Gastroesophageal sphincter (tissue), 4 donors: ENCODE data around the gene NEK10. TPM values are rescaled to one million over a fixed set of nuclear protein-coding genes. Genes with fewer than 3 reads are reported as not detected.

Experiments used
- ATAC-seq: fragments of 150-250 bp; one replicate; pipeline ENCODE4 v1.9.1; 2016; ENCODE audit warnings: mild to moderate bottlenecking, moderate library complexity
- H3K27ac ChIP-seq, 4 donors: fragments of 200-600 bp; sonication (generic) in 3 of 4; 1 replicate in 3 of 4; 2 replicates in 1 of 4; pipeline ENCODE4 v1.5.1; 2016 to 2019
- H3K27me3 ChIP-seq: fragments of 200-600 bp; sonication (generic); one replicate; pipeline ENCODE4 v1.5.1; 2019
- H3K36me3 ChIP-seq, 2 donors: fragments of 200-600 bp; sonication (generic); one replicate each; pipeline ENCODE4 v1.5.1; 2019; ENCODE audit warnings: control low read depth in 1 of 2
- H3K4me1 ChIP-seq, 3 donors: fragments of 200-600 bp; sonication (generic); 1 replicate in 2 of 3; 2 replicates in 1 of 3; pipeline ENCODE4 v1.5.1; 2016 to 2019; ENCODE audit warnings: control low read depth in 2 of 3
- H3K4me3 ChIP-seq, 2 donors: fragments of 200-600 bp; sonication (generic); one replicate each; pipeline ENCODE4 v1.5.1; 2019; ENCODE audit warnings: mild to moderate bottlenecking in 1 of 2, moderate library complexity in 1 of 2
- H3K9me3 ChIP-seq, 3 donors: fragments of 200-600 bp; sonication (generic); one replicate each; pipeline ENCODE4 v1.5.1; 2017 to 2019; ENCODE audit warnings: control low read depth in 2 of 3
- EP300 ChIP-seq: sonication (generic); formaldehyde crosslinking; IDR thresholded peaks from one replicate; pipeline ENCODE4 v1.6.1; 2017; ENCODE audit warnings: antibody characterized with exemption, mild to moderate bottlenecking
- POLR2A ChIP-seq, 2 donors: fragments of 450-650 bp; IDR thresholded peaks; one replicate each; pipeline ENCODE4 v1.6.1; 2017; ENCODE audit warnings: antibody characterized with exemption in 2 of 2, mild to moderate bottlenecking in 2 of 2, moderate library complexity in 1 of 2
- POLR2AphosphoS5 ChIP-seq: sonication (generic); formaldehyde crosslinking; IDR thresholded peaks from one replicate; pipeline ENCODE4 v1.6.1; 2017; ENCODE audit warnings: antibody characterized with exemption
- WGBS, 2 donors: methylation state at CpG; one replicate each; pipeline ENCODE4 v1.1.5; 2018; ENCODE audit warnings: low coverage in 1 of 2; 5-methylcytosine and 5-hydroxymethylcytosine counted together
- total RNA-seq, 4 donors: library from RNA; depleted of rRNA; stranded (reverse); fragments of >200 nt; gene quantifications; one replicate each; pipeline ENCODE4 v1.1.0, GENCODE V29; 2016
- TF ChIP-seq, protein P1 (sequence below), 4 experiments: fragments of 200-600 bp in 2 of 4; fragments of 450-650 bp in 2 of 4; sonication (generic) in 1 of 4; IDR thresholded peaks; one replicate each; pipeline ENCODE4 v1.5.1; 2017 to 2019; ENCODE audit warnings: antibody characterized with exemption in 4 of 4, mild to moderate bottlenecking in 2 of 4, moderate library complexity in 2 of 4

Gene NEK10
- total RNA-seq, 4 donors from 2014 or later: 0.62 to 2.7 (median 1.5) TPM

DNA sequence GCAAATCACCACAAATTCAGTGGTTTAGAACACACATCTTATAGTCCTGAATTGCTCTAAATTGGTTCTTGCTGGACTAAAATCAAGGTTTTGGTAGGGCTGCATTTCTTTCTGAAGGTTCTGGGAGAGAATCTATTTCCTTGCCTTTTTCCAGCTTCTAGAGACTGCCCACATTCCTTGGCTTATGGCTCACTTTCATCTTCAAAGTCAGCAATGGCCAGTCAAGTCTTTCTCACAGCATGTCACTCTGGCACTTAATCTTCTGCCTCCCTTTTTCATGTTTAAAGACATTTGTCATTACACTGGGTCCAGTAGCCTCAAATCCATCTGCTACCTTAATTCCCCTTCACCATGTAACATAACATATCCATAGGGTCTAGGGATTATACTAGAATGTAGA is 149.0 kb downstream of the NEK10 start:
- Histone ChIP-seq H3K9me3 (no peaks in the 10 kb centered on the region), H3K4me3 (no peak overlapping the region), H3K27ac (no peak overlapping the region), H3K4me1 (no peaks in the 10 kb centered on the region), H3K36me3 (no peaks in the 10 kb centered on the region), H3K27me3 (no peaks in the 10 kb centered on the region)
- TF ChIP-seq, protein P1, sequence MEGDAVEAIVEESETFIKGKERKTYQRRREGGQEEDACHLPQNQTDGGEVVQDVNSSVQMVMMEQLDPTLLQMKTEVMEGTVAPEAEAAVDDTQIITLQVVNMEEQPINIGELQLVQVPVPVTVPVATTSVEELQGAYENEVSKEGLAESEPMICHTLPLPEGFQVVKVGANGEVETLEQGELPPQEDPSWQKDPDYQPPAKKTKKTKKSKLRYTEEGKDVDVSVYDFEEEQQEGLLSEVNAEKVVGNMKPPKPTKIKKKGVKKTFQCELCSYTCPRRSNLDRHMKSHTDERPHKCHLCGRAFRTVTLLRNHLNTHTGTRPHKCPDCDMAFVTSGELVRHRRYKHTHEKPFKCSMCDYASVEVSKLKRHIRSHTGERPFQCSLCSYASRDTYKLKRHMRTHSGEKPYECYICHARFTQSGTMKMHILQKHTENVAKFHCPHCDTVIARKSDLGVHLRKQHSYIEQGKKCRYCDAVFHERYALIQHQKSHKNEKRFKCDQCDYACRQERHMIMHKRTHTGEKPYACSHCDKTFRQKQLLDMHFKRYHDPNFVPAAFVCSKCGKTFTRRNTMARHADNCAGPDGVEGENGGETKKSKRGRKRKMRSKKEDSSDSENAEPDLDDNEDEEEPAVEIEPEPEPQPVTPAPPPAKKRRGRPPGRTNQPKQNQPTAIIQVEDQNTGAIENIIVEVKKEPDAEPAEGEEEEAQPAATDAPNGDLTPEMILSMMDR (IDR thresholded peaks at IDR 0.05): no peak
- no peak for TF ChIP-seq POLR2A (IDR thresholded peaks at IDR 0.05)
- no peak for TF ChIP-seq EP300
- no peak for TF ChIP-seq POLR2AphosphoS5
- ATAC-seq: no peak

DNA sequence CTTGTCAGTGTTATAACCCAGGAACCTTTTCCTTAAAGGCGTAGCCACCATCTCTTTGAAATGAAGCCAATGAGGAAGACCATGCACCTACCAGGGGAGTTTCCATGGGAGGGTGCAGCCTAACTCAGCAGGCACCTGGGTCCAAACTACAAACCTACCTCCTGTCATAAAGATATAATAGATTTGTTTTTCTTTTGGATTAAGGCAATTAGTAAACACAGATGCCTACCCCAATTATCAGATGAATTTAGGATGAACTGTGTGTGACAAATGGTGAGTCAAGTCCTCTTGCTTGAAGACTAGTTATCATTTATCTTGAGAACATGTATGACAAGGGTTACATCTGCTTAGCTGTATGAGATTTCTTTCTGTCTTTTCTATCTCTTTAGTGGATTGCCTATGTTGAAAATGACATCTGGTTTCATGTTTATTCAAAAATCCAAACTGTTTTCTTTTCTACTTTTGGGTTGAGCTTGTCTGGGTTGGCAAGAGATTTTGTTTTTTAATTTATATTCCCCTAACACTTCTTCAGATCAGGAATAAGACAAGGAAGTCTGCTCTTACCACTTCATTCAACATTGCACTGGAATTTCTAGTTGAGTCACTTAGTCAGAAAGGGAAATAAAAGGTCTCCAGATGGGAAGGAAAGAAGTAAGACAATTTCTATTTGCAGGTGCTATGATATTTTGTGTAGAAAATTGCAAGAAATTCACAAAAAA is 149.9 kb downstream of the NEK10 start:
- ATAC-seq: no peak

DNA sequence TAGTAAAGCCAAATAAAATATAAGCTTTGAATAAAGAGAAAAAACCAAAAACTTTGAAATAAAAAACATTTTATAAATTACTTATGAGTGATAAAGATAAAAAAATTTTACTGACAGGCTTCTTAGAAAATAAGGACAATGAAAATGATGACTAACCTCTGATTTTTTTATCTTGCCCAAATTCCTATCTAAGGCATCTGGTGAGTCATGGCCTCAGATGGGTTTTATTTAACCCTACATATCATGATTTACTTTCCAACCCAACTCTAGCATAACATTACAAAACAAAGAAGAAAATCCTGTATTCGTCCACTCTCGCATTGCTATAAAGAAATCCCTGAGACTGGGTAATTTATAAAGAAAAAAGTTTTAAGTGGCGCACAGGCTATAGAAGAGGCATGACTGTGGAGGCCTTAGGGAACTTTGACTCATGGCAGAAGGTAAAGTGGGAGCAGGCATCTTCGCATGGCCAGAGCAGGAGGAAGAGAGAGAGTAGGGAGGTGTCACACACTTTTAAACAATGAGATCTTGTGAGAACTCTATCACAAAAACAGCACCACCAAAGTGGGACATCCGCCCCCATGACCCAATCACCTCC is 152.1 kb downstream of the NEK10 start:
- H3K27ac ChIP-seq: no peak overlapping the region
- H3K4me1 ChIP-seq: no peaks in the 10 kb centered on the region
- H3K4me3 ChIP-seq: no peak overlapping the region
- no peak for ATAC-seq
- TF ChIP-seq, protein P1 (IDR thresholded peaks at IDR 0.05): no peak
- TF ChIP-seq POLR2AphosphoS5 (no peak), EP300 (no peak), POLR2A (IDR thresholded peaks at IDR 0.05) (no peak)
- no peaks in the 10 kb centered on the region for H3K36me3 ChIP-seq
- H3K27me3 ChIP-seq: no peaks in the 10 kb centered on the region
- 90 to 94% methylated on average over 3 to 5 of the region's 5 CpGs for WGBS, 2 donors
- no peaks in the 10 kb centered on the region for H3K9me3 ChIP-seq

More for the DNA sequence above, 149.9 kb downstream of the NEK10 start:
- Histone ChIP-seq H3K36me3 (no peaks in the 10 kb centered on the region), H3K4me1 (no peaks in the 10 kb centered on the region), H3K27me3 (no peaks in the 10 kb centered on the region), H3K4me3 (no peak overlapping the region), H3K27ac (no peak overlapping the region), H3K9me3 (no peaks in the 10 kb centered on the region)
- WGBS, 2 donors: 88 to 93% methylated on average over 1 of the region's 1 CpG
- TF ChIP-seq EP300: no peak
- no peak for TF ChIP-seq POLR2A (IDR thresholded peaks at IDR 0.05)
- no peak for TF ChIP-seq POLR2AphosphoS5
- TF ChIP-seq, protein P1 (IDR thresholded peaks at IDR 0.05): no peak

DNA sequence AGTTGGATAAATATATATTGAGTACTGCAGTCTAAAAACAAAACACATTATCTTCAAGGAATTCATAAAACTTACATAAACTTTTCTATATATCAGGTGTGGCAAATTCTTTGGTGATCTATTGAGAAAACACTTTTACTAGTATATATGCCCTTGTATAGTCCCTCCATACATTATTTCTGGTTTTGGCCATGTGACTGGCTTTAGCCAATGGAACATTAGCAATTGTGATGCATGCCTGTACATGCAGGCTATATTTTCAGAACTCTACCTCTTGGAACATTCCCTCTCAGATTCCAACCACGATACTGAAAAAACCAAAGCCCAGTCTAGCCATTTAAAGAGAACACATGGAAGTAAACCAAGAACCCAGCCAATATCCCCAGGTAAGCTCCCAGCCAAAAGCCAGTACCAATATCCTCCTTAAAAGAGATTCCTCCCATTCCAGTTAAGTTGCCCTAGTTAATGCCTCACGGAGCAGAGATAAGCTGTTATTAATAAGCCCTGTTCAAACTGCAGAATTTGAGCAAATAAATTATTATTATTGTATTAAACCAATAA is 152.8 kb downstream of the NEK10 start:
- no peaks in the 10 kb centered on the region for H3K9me3 ChIP-seq
- H3K27me3 ChIP-seq: no peaks in the 10 kb centered on the region
- H3K27ac ChIP-seq: no peak overlapping the region
- ATAC-seq: no peak
- 73 to 85% methylated on average over 1 to 2 of the region's 2 CpGs for WGBS, 2 donors
- H3K36me3 ChIP-seq: no peaks in the 10 kb centered on the region
- no peak overlapping the region for H3K4me3 ChIP-seq
- TF ChIP-seq POLR2A (IDR thresholded peaks at IDR 0.05): no peak
- TF ChIP-seq, protein P1 (IDR thresholded peaks at IDR 0.05): no peak
- TF ChIP-seq POLR2AphosphoS5: no peak
- TF ChIP-seq EP300: no peak
- H3K4me1 ChIP-seq: no peaks in the 10 kb centered on the region

DNA sequence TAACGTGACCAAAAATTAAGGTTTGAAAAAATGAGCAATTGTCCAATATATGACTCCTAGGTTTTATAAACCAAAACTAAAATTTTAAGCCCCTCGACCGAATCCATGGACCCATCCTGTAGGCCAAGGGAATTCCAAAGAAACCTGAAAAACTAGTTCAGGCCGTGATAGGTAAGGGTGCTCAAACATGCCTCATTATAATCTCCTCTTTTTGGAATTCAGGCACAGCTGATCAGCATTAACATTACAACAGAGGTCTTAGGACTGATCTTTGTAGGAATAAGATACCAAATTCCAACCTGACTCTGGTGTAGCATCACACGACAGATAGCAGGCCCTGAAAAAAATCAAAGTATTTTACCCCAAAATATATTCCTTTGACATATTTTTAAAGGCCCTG is 155.7 kb downstream of the NEK10 start:
- no peak overlapping the region for H3K27ac ChIP-seq
- no peaks in the 10 kb centered on the region for H3K4me1 ChIP-seq
- no peaks in the 10 kb centered on the region for H3K36me3 ChIP-seq
- 65 to 77% methylated on average over 5 of the region's 5 CpGs for WGBS, 2 donors
- TF ChIP-seq EP300 (no peak), POLR2AphosphoS5 (no peak), POLR2A (IDR thresholded peaks at IDR 0.05) (no peak)
- TF ChIP-seq, protein P1 (IDR thresholded peaks at IDR 0.05): no peak
- no peak for ATAC-seq
- no peak overlapping the region for H3K4me3 ChIP-seq
- H3K27me3 ChIP-seq: no peaks in the 10 kb centered on the region
- H3K9me3 ChIP-seq: no peaks in the 10 kb centered on the region
